GM23338 (cell line): ENCODE results near the gene NHSL1. TPM values are rescaled to one million over a fixed set of nuclear protein-coding genes. Genes with fewer than 3 reads are reported as not detected.

Experiments used
- ATAC-seq: fragments of 200-7000 bp; cut with Tn5 transposase; 3 replicates; pipeline ENCODE4 v1.9.1; 2020
- DNase-seq: peaks from one replicate; pipeline ENCODE4 v3.0.0-alpha.2; 2015; ENCODE audit warnings: low spot score
- H2AFZ ChIP-seq: fragments of 200-600 bp; sonication (generic); 2 replicates; pipeline ENCODE4 v1.8.0; 2016; ENCODE audit warnings: antibody characterized with exemption, mild to moderate bottlenecking, moderate library complexity
- H3F3A ChIP-seq: fragments of 200-600 bp; sonication (generic); replicated peaks from 2 replicates; pipeline ENCODE4 v1.8.0; 2017; ENCODE audit warnings: antibody characterized with exemption, mixed run types, low read depth
- H3K27ac ChIP-seq: fragments of 200-600 bp; sonication (generic); 2 replicates; pipeline ENCODE4 v1.6.1; 2016; ENCODE audit warnings: low read depth
- H3K27me3 ChIP-seq: fragments of 200-600 bp; sonication (generic); 2 replicates; pipeline ENCODE4 v1.8.0; 2016; ENCODE audit warnings: mild to moderate bottlenecking, mixed run types, moderate library complexity; ENCODE audit not compliant: insufficient read depth
- H3K36me3 ChIP-seq: fragments of 200-600 bp; sonication (generic); 2 replicates; pipeline ENCODE4 v1.8.0; 2016; ENCODE audit warnings: mild to moderate bottlenecking; ENCODE audit not compliant: insufficient read depth
- H3K4me1 ChIP-seq: fragments of 200-600 bp; sonication (generic); 2 replicates; pipeline ENCODE4 v1.8.0; 2016; ENCODE audit warnings: mild to moderate bottlenecking, moderate library complexity; ENCODE audit not compliant: insufficient read depth
- H3K4me2 ChIP-seq: fragments of 200-600 bp; sonication (generic); 2 replicates; pipeline ENCODE4 v1.7.1; 2017; ENCODE audit warnings: mixed run types
- H3K4me3 ChIP-seq: fragments of 200-600 bp; sonication (generic); 2 replicates; pipeline ENCODE4 v1.6.1; 2016; ENCODE audit warnings: mixed run types
- H3K79me2 ChIP-seq: fragments of 200-600 bp; sonication (generic); replicated peaks from 2 replicates; pipeline ENCODE4 v1.8.0; 2017; ENCODE audit warnings: mild to moderate bottlenecking; ENCODE audit not compliant: insufficient read depth
- H3K9me2 ChIP-seq: fragments of 200-600 bp; sonication (generic); 2 replicates; pipeline ENCODE4 v1.8.0; 2017; ENCODE audit not compliant: insufficient read depth
- H4K20me1 ChIP-seq: fragments of 200-600 bp; sonication (generic); replicated peaks from 2 replicates; pipeline ENCODE4 v1.8.0; 2017; ENCODE audit warnings: mild to moderate bottlenecking; ENCODE audit not compliant: insufficient read depth
- H3K27ac Mint-ChIP-seq: 2 replicates; pipeline ENCODE4 v1.8.0; 2020; ENCODE audit warnings: inconsistent platforms, mild to moderate bottlenecking, moderate library complexity, mixed read lengths
- H3K27me3 Mint-ChIP-seq: 3 replicates; pipeline ENCODE4 v1.8.0; 2022; ENCODE audit warnings: low read depth, mild to moderate bottlenecking, moderate library complexity, mixed read lengths, inconsistent platforms; ENCODE audit not compliant: insufficient read depth, poor library complexity
- H3K36me3 Mint-ChIP-seq: 3 replicates; pipeline ENCODE4 v1.8.0; 2021; ENCODE audit warnings: low read depth, mild to moderate bottlenecking, inconsistent platforms, moderate library complexity, mixed read lengths
- H3K4me1 Mint-ChIP-seq: 3 replicates; pipeline ENCODE4 v1.8.0; 2020; ENCODE audit warnings: mild to moderate bottlenecking, inconsistent platforms, mixed read lengths
- H3K4me3 Mint-ChIP-seq: 3 replicates; pipeline ENCODE4 v1.8.0; 2021; ENCODE audit warnings: moderate library complexity, mild to moderate bottlenecking, inconsistent platforms, mixed read lengths
- H3K9me3 Mint-ChIP-seq: 3 replicates; pipeline ENCODE4 v1.8.0; 2020; ENCODE audit warnings: moderate library complexity, mild to moderate bottlenecking, inconsistent platforms, mixed read lengths
- CREB1 ChIP-seq: fragments of 250-450 bp; sonication (Bioruptor Pico); IDR thresholded peaks from 2 replicates; pipeline ENCODE4 v1.5.0; 2020; ENCODE audit warnings: low read depth, mild to moderate bottlenecking, moderate library complexity
- CTCF ChIP-seq, 2 experiments: fragments of 200-600 bp in 1 of 2; sonication (generic) in 1 of 2; conservative IDR thresholded peaks; 2 replicates each; pipeline versions ENCODE4 v1.5.1 to v1.6.1; 2016 to 2017; ENCODE audit warnings: antibody characterized with exemption in 2 of 2, low read depth in 2 of 2, mild to moderate bottlenecking in 2 of 2, moderate library complexity in 1 of 2
- ETS1 ChIP-seq: IDR thresholded peaks from 2 replicates; pipeline ENCODE4 v1.6.1; 2016; ENCODE audit warnings: antibody characterized with exemption
- EZH2 ChIP-seq: fragments of 200-600 bp; sonication (generic); IDR thresholded peaks from one replicate; pipeline ENCODE4 v1.8.0; 2017; ENCODE audit warnings: antibody characterized with exemption, mild to moderate bottlenecking, low read depth; ENCODE audit not compliant: unreplicated experiment
- EZH2phosphoT487 ChIP-seq: fragments of 200-600 bp; sonication (generic); IDR thresholded peaks from one replicate; pipeline ENCODE4 v1.8.1; 2018; ENCODE audit warnings: antibody characterized with exemption; ENCODE audit not compliant: unreplicated experiment
- JUNB ChIP-seq: IDR thresholded peaks from one replicate; pipeline ENCODE4 v1.6.1; 2016; ENCODE audit warnings: antibody characterized with exemption; ENCODE audit not compliant: unreplicated experiment
- NANOG ChIP-seq: IDR thresholded peaks from 2 replicates; pipeline ENCODE4 v1.6.1; 2016; ENCODE audit warnings: antibody characterized with exemption, borderline replicate concordance
- POLR2AphosphoS5 ChIP-seq: IDR thresholded peaks from 2 replicates; pipeline ENCODE4 v1.6.1; 2016; ENCODE audit warnings: antibody characterized with exemption, low read depth
- REST ChIP-seq: IDR thresholded peaks from one replicate; pipeline ENCODE4 v1.6.1; 2018; ENCODE audit warnings: antibody characterized with exemption; ENCODE audit not compliant: unreplicated experiment
- STAT1 ChIP-seq: IDR thresholded peaks from one replicate; pipeline ENCODE4 v1.6.1; 2016; ENCODE audit warnings: antibody characterized with exemption; ENCODE audit not compliant: unreplicated experiment
- ZNF114 ChIP-seq: fragments of 250-450 bp; sonication (Bioruptor Pico); IDR thresholded peaks from 2 replicates; pipeline ENCODE4 v1.5.0; 2020; ENCODE audit warnings: mild to moderate bottlenecking, moderate library complexity
- ZNF331 ChIP-seq: fragments of 250-450 bp; sonication (Bioruptor Pico); IDR thresholded peaks from 2 replicates; pipeline ENCODE4 v1.5.0; 2020; ENCODE audit warnings: low read depth, mild to moderate bottlenecking, moderate library complexity
- ZNF462 ChIP-seq: fragments of 250-450 bp; sonication (Bioruptor Pico); IDR thresholded peaks from 2 replicates; pipeline ENCODE4 v1.5.0; 2020; ENCODE audit warnings: mild to moderate bottlenecking, moderate library complexity
- polyA plus RNA-seq: library from polyadenylated mRNA; unstranded; fragments of >200 nt; fragmentation: Nextera tagmentation; extraction: Ambion mirVana; gene quantifications from 2 replicates; pipeline ENCODE4 v1.2.1, GENCODE V29; 2016
- total RNA-seq: library from RNA; depleted of rRNA; stranded (reverse); fragments of >200 nt; shearing (Covaris generic); gene quantifications from 2 replicates; pipeline ENCODE4 v1.2.3, GENCODE V29; 2014

NHSL1 gene
- total and polyA plus RNA-seq, 2 experiments from 2014 or later, result 11.2 to 24.5 TPM

- Histone ChIP-seq H4K20me1 (no peaks in the 10 kb centered on the region), H3K4me2 (peak overlapping the region; percentile 44), H3K4me1 (peaks cover 43% of the 10 kb centered on the region), H3K27me3 (no peaks in the 10 kb centered on the region), H2AFZ (no peak overlapping the region), H3K36me3 (no peaks in the 10 kb centered on the region), H3F3A (no peaks in the 10 kb centered on the region), H3K79me2 (peaks cover 14% of the 10 kb centered on the region), H3K4me3 (peak overlapping the region; percentile 5; the same call in 1 of the 2 replicates), H3K9me2 (no peaks in the 10 kb centered on the region), H3K27ac (peak overlapping the region; percentile 80)
- Mint-ChIP-seq H3K4me1 (peaks cover 35% of the 10 kb centered on the region), H3K9me3 (peaks cover 3% of the 10 kb centered on the region; the same call in 2 of the 3 replicates), H3K27ac (peak overlapping the region; percentile 89), H3K4me3 (no peak overlapping the region), H3K36me3 (peaks cover 8% of the 10 kb centered on the region; the same call in 2 of the 3 replicates), H3K27me3 (peaks cover 3% of the 10 kb centered on the region)
- no peak for TF ChIP-seq EZH2
- TF ChIP-seq ZNF462 (CRISPR knock-in tag), result no peak
- no peak for TF ChIP-seq EZH2phosphoT487
- no peak for TF ChIP-seq NANOG
- TF ChIP-seq STAT1, result no peak
- TF ChIP-seq ETS1, result no peak
- no peak for TF ChIP-seq REST
- no peak for TF ChIP-seq CREB1
- no peak for TF ChIP-seq ZNF114 (CRISPR knock-in tag)
- no peak for TF ChIP-seq POLR2AphosphoS5
- no peak for TF ChIP-seq JUNB
- TF ChIP-seq CTCF (conservative IDR thresholded peaks at IDR 0.05; ENCODE audit: low read depth in 2 of 2), result no peak
- TF ChIP-seq ZNF331, result no peak
- DNase-seq, result no peak
- peak; percentile 11; the same call in 1 of the 3 replicates for ATAC-seq
Observed at GRCh38 chr6:138522611-138523010, 23.3 kb upstream of the NHSL1 start.
